Endothelial cell of umbilical vein (primary cell): ENCODE results near the gene CCHCR1. TPM values are rescaled to one million over a fixed set of nuclear protein-coding genes. Genes with fewer than 3 reads are reported as not detected.

Experiments used
- BruUV-seq: library from RNA; stranded (reverse); fragments of 400-500 nt; replicated peaks from 2 replicates; lab custom pipeline; 2021; lab: Mats Ljungman, UMichigan
- CTCF ChIA-PET: fragments of 300-600, 350-600 bp; sonication (Branson Sonifier 250); formaldehyde crosslinking; loops from one replicate; lab custom pipeline; 2021; ENCODE audit warnings: antibody characterized with exemption, inconsistent platforms; lab: Charles Lee
- POLR2A ChIA-PET: fragments of 300-600, 350-600 bp; sonication (Branson Sonifier 250); formaldehyde crosslinking; loops from one replicate; lab custom pipeline; 2021; ENCODE audit warnings: antibody characterized with exemption, inconsistent platforms; lab: Charles Lee
- DNase-seq: peaks from one replicate; pipeline ENCODE4 v3.0.0-alpha.2; 2011; ENCODE audit warnings: low read depth, low spot score
- FAIRE-seq: peaks from 2 replicates; lab custom pipeline; 2011; peaks lifted over from hg19 to GRCh38; lab: Jason Lieb, UNC
- H2AFZ ChIP-seq: 2 replicates; pipeline ENCODE4 v1.6.0; 2012; ENCODE audit warnings: low read depth, low read length, control low read depth, inconsistent platforms
- H3K27ac ChIP-seq: 2 replicates; pipeline ENCODE4 v1.5.1; 2011; ENCODE audit warnings: low read depth, mild to moderate bottlenecking, control low read depth, low read length, moderate library complexity; ENCODE audit not compliant: insufficient read depth
- H3K27me3 ChIP-seq, 2 experiments: 2 replicates each; pipeline versions ENCODE4 v1.6.0 to v1.6.1; 2011; ENCODE audit warnings: low read length in 2 of 2, mixed read lengths in 1 of 2; ENCODE audit not compliant: control insufficient read depth in 2 of 2, insufficient read depth in 2 of 2
- H3K36me3 ChIP-seq, 2 experiments: 2 replicates in 1 of 2; 3 replicates in 1 of 2; pipeline ENCODE4 v1.5.1; 2011; ENCODE audit warnings: low read length in 2 of 2, mild to moderate bottlenecking in 1 of 2, moderate library complexity in 1 of 2; ENCODE audit not compliant: control insufficient read depth in 2 of 2, insufficient read depth in 2 of 2; ENCODE audit errors: extremely low read depth in 1 of 2
- H3K4me1 ChIP-seq: 3 replicates; pipeline ENCODE4 v1.5.1; 2011; ENCODE audit warnings: mild to moderate bottlenecking, low read length; ENCODE audit not compliant: control insufficient read depth, insufficient read depth; ENCODE audit errors: extremely low read depth
- H3K4me2 ChIP-seq: 2 replicates; pipeline ENCODE4 v1.6.1; 2011; ENCODE audit warnings: low read length, control low read depth, mixed read lengths; ENCODE audit not compliant: insufficient read depth
- H3K4me3 ChIP-seq, 3 experiments: fragments of 200-600 bp in 1 of 3; sonication (generic), shearing (Covaris generic) in 1 of 3; replicated peaks in 1 of 3; 2 replicates each; pipeline ENCODE4 v1.5.1; 2011 to 2016; ENCODE audit warnings: control low read depth in 3 of 3, low read length in 3 of 3, mild to moderate bottlenecking in 2 of 3, inconsistent platforms in 1 of 3, low read depth in 1 of 3, moderate library complexity in 1 of 3; ENCODE audit not compliant: insufficient read depth in 1 of 3
- H3K79me2 ChIP-seq: 2 replicates; pipeline ENCODE4 v1.6.0; 2012; ENCODE audit warnings: low read length, inconsistent platforms; ENCODE audit not compliant: control insufficient read depth, insufficient read depth
- H3K9ac ChIP-seq: replicated peaks from 2 replicates; pipeline ENCODE3; 2011; ENCODE audit warnings: low read length, control low read depth; ENCODE audit not compliant: insufficient read depth; ENCODE audit errors: extremely low read depth
- H3K9me1 ChIP-seq: replicated peaks from 3 replicates; pipeline ENCODE4 v1.6.0; 2011; ENCODE audit warnings: mild to moderate bottlenecking, low read length; ENCODE audit not compliant: control insufficient read depth, insufficient read depth; ENCODE audit errors: extremely low read depth
- H3K9me3 ChIP-seq: replicated peaks from 2 replicates; pipeline ENCODE4 v1.5.1; 2012; ENCODE audit warnings: low read length, inconsistent platforms; ENCODE audit not compliant: control insufficient read depth, insufficient read depth
- H4K20me1 ChIP-seq: replicated peaks from 2 replicates; pipeline ENCODE3; 2011; ENCODE audit warnings: mild to moderate bottlenecking, low read length; ENCODE audit not compliant: control insufficient read depth, insufficient read depth; ENCODE audit errors: extremely low read depth
- FOS ChIP-seq: IDR thresholded peaks from 2 replicates; pipeline ENCODE4 v1.6.1; 2011; ENCODE audit warnings: mild to moderate bottlenecking, low read length, moderate library complexity, borderline replicate concordance; ENCODE audit not compliant: insufficient read depth
- JUN ChIP-seq: IDR thresholded peaks from 2 replicates; pipeline ENCODE4 v1.6.1; 2011; ENCODE audit warnings: borderline replicate concordance, low read depth; ENCODE audit not compliant: insufficient read length, insufficient read depth
- MAX ChIP-seq: IDR thresholded peaks from 2 replicates; pipeline ENCODE4 v1.6.1; 2011; ENCODE audit not compliant: insufficient read depth, insufficient read length
- MYC ChIP-seq: IDR thresholded peaks from one replicate; pipeline ENCODE4 v1.6.1; 2011; ENCODE audit warnings: mild to moderate bottlenecking, low read depth, low read length
- POLR2A ChIP-seq: IDR thresholded peaks from 2 replicates; pipeline ENCODE4 v1.6.1; 2012; ENCODE audit warnings: low read depth, mild to moderate bottlenecking, control low read depth, low read length
- POLR2AphosphoS5 ChIP-seq: IDR thresholded peaks from 2 replicates; pipeline ENCODE4 v1.6.1; 2012; ENCODE audit warnings: low read depth, mild to moderate bottlenecking, control low read depth, low read length, moderate library complexity; ENCODE audit not compliant: insufficient read depth
- dilution Hi-C: fragments of 300-500 bp; cut with MboI; formaldehyde crosslinking; loops from one replicate; pipeline ENCODE4 v1.15.0; 2019; ENCODE audit warnings: low sequenced_read_pairs; ENCODE audit not compliant: extremely low pct_ligation_motif_present
- intact Hi-C: fragments of 100-400 bp; cut with micrococcal nuclease; formaldehyde crosslinking; loops from one replicate; pipeline ENCODE4 v1.10.0; 2022
- polyA plus RNA-seq, 4 experiments: library from polyadenylated mRNA; depleted of rRNA in 3 of 4; stranded (reverse) in 3 of 4; unstranded in 1 of 4; fragments of >200 nt; gene quantifications; 2 replicates each; pipeline versions ENCODE4 v1.2.1 to v1.2.3, GENCODE V29; 2011 to 2012; ENCODE audit warnings: missing spikeins in 1 of 4
- total RNA-seq: library from RNA; stranded (reverse); gene quantifications from 2 replicates; pipeline ENCODE4 v1.2.3, GENCODE V29; 2021

CCHCR1 gene
- total and polyA plus RNA-seq, 2 donors (not counting 3 experiments of a cell fraction or from before 2014, with no cell fraction given): 12.8 to 23.2 TPM

GRCh38 chr6:31114541-31114878, 43.1 kb downstream of the CCHCR1 start, which contains the start of gene PSORS1C1:
Gene PSORS1C1 (plus strand): TSS chr6:31114800. CDS start chr6:31129633, 14,833 bp downstream.
- Histone ChIP-seq H3K27ac (peak within 1 kb of the TSS; percentile 51), H3K4me2 (peak within 1 kb of the TSS; percentile 53), H3K79me2 (no peaks in the 10 kb centered on the region), H3K4me3 (peak within 1 kb of the TSS in 1 of 3 experiments; percentile 3), H3K9me3 (no peaks in the 10 kb centered on the region), H3K4me1 (peaks cover 21% of the 10 kb centered on the region), H3K9ac (peak within 1 kb of the TSS; percentile 38), H3K9me1 (no peaks in the 10 kb centered on the region), H4K20me1 (no peaks in the 10 kb centered on the region), H3K27me3 (peaks cover 5 to 11% of the 10 kb centered on the region in 2 experiments), H3K36me3 (no peaks in the 10 kb centered on the region), H2AFZ (peak within 1 kb of the TSS; percentile 93)
- FAIRE-seq (peak; percentile 98), DNase-seq (peak; percentile 86)
- peak; percentile 37 for TF ChIP-seq JUN
- peak; percentile 56 for TF ChIP-seq POLR2AphosphoS5
- no peak for TF ChIP-seq MYC
- TF ChIP-seq POLR2A: no peak
- TF ChIP-seq FOS: peak; percentile 89
- TF ChIP-seq MAX: no peak
- dilution Hi-C loops: no loop called here
- ChIA-PET CTCF (interaction anchor here (0.6 to 8.2 kb wide), 22 partner anchors 12 to 1840 kb away, joined by 3 to 102 read pairs (median 4); partner anchors contain the start of genes GTF2H4, MUCL3 and VARS2), POLR2A (interaction anchor here (0.6 to 2.2 kb wide), 6 partner anchors 10 to 557 kb away, joined by 3 to 8 read pairs (median 4); partner anchors contain the start of gene PRR3)
- intact Hi-C loops: loop anchor here (1.0 kb wide), 2 partner anchors 20 to 27 kb away; no protein-coding TSS in a partner anchor
- BruUV-seq: no TSS peak
